SK-N-SH (cell line): ENCODE results near the gene ESYT1. TPM values are rescaled to one million over a fixed set of nuclear protein-coding genes. Genes with fewer than 3 reads are reported as not detected.

Experiments
- CTCF ChIA-PET: fragments of 300-600, 350-600 bp; formaldehyde crosslinking; extraction: SDS; loops from one replicate; lab custom pipeline; 2021; lab: Yijun Ruan, JAX
- POLR2A ChIA-PET: fragments of 350-600 bp; sonication (Branson Sonifier 250); formaldehyde crosslinking; extraction: SDS; loops from one replicate; lab custom pipeline; 2020; ENCODE audit warnings: antibody characterized with exemption, inconsistent platforms; lab: Yijun Ruan, JAX
- DNase-seq: peaks from one replicate; pipeline ENCODE4 v3.0.0; 2012
- H2AFZ ChIP-seq: fragments of 200-600 bp; sonication (generic); 2 replicates; pipeline ENCODE4 v1.8.1; 2016; ENCODE audit warnings: antibody characterized with exemption, mild to moderate bottlenecking, low read depth
- H3F3A ChIP-seq: fragments of 200-600 bp; sonication (generic); replicated peaks from 2 replicates; pipeline ENCODE3; 2016; ENCODE audit warnings: antibody characterized with exemption, mild to moderate bottlenecking; ENCODE audit not compliant: insufficient read depth
- H3K27ac ChIP-seq, 2 experiments: fragments of 200-500 bp in 1 of 2; fragments of 200-600 bp in 1 of 2; sonication (Bioruptor generic) in 1 of 2; sonication (generic), shearing (Covaris generic) in 1 of 2; 2 replicates each; pipeline versions ENCODE4 v1.5.1 to v1.6.1; 2014 to 2016; ENCODE audit warnings: low read depth in 2 of 2, inconsistent platforms in 1 of 2, low read length in 1 of 2, mild to moderate bottlenecking in 1 of 2, mixed read lengths in 1 of 2
- H3K27me3 ChIP-seq: fragments of 200-600 bp; sonication (generic), shearing (Covaris generic); 2 replicates; pipeline ENCODE4 v1.6.1; 2016; ENCODE audit warnings: mixed run types; ENCODE audit not compliant: insufficient read depth
- H3K36me3 ChIP-seq, 2 experiments: fragments of 200-500 bp in 1 of 2; fragments of 200-600 bp in 1 of 2; sonication (Bioruptor generic) in 1 of 2; sonication (generic) in 1 of 2; replicated peaks in 1 of 2; 2 replicates each; pipeline versions ENCODE3 to v1.5.1; 2014 to 2016; ENCODE audit warnings: low read length in 1 of 2, mild to moderate bottlenecking in 1 of 2; ENCODE audit not compliant: insufficient read depth in 2 of 2, control insufficient read depth in 1 of 2
- H3K4me1 ChIP-seq, 2 experiments: fragments of 200-500 bp in 1 of 2; fragments of 200-600 bp in 1 of 2; sonication (Bioruptor generic) in 1 of 2; sonication (generic), shearing (Covaris generic) in 1 of 2; 2 replicates each; pipeline versions ENCODE4 v1.5.1 to v1.6.1; 2014 to 2016; ENCODE audit warnings: low read depth in 1 of 2, low read length in 1 of 2, mixed run types in 1 of 2; ENCODE audit not compliant: insufficient read depth in 2 of 2, control insufficient read depth in 1 of 2
- H3K4me2 ChIP-seq: fragments of 200-600 bp; sonication (generic), shearing (Covaris generic); 2 replicates; pipeline ENCODE4 v1.6.1; 2017; ENCODE audit warnings: mixed run types
- H3K4me3 ChIP-seq, 2 experiments: fragments of 200-500 bp in 1 of 2; fragments of 200-600 bp in 1 of 2; sonication (Bioruptor generic) in 1 of 2; sonication (generic), shearing (Covaris generic) in 1 of 2; 2 replicates each; pipeline versions ENCODE4 v1.5.1 to v1.8.1; 2014 to 2016; ENCODE audit warnings: low read depth in 2 of 2, inconsistent platforms in 1 of 2, low read length in 1 of 2, mild to moderate bottlenecking in 1 of 2, mixed read lengths in 1 of 2, moderate library complexity in 1 of 2
- H3K79me2 ChIP-seq: fragments of 200-600 bp; sonication (generic); 2 replicates; pipeline ENCODE4 v1.8.1; 2017; ENCODE audit warnings: mild to moderate bottlenecking; ENCODE audit not compliant: insufficient read depth
- H3K9ac ChIP-seq: fragments of 200-600 bp; sonication (generic); 2 replicates; pipeline ENCODE4 v1.6.1; 2017; ENCODE audit warnings: mixed run types
- H3K9me2 ChIP-seq: fragments of 200-600 bp; sonication (generic); 2 replicates; pipeline ENCODE4 v1.6.1; 2017; ENCODE audit warnings: mixed run types
- H3K9me3 ChIP-seq: fragments of 200-600 bp; sonication (generic); 2 replicates; pipeline ENCODE4 v1.6.1; 2017; ENCODE audit warnings: mixed run types, mild to moderate bottlenecking, moderate library complexity
- H4K20me1 ChIP-seq: fragments of 200-600 bp; sonication (generic); 2 replicates; pipeline ENCODE4 v1.6.1; 2017; ENCODE audit warnings: mild to moderate bottlenecking, mixed run types; ENCODE audit not compliant: insufficient read depth
- CTCF ChIP-seq: fragments of 200-600 bp; sonication (generic); IDR thresholded peaks from 2 replicates; pipeline ENCODE4 v1.6.1; 2017; ENCODE audit warnings: antibody characterized with exemption, mild to moderate bottlenecking, moderate library complexity
- EP300 ChIP-seq, 2 experiments: IDR thresholded peaks; 2 replicates each; pipeline versions ENCODE4 v1.4.0 to v1.6.1; 2012; ENCODE audit warnings: borderline replicate concordance in 1 of 2, low read depth in 1 of 2, low read length in 1 of 2
- FOSL2 ChIP-seq: IDR thresholded peaks from 2 replicates; pipeline ENCODE4 v1.4.0; 2012; ENCODE audit warnings: low read depth, mild to moderate bottlenecking, moderate library complexity, borderline replicate concordance
- FOXJ3 ChIP-seq: sonication (generic); formaldehyde crosslinking; IDR thresholded peaks from 2 replicates; pipeline ENCODE4 v1.5.1; 2020; ENCODE audit warnings: mild to moderate bottlenecking, missing genetic modification reagents
- FOXM1 ChIP-seq: IDR thresholded peaks from 2 replicates; pipeline ENCODE4 v1.4.0; 2012; ENCODE audit warnings: low read depth, mild to moderate bottlenecking
- GABPA ChIP-seq: IDR thresholded peaks from 2 replicates; pipeline ENCODE4 v1.4.0; 2012; ENCODE audit warnings: low read depth, mild to moderate bottlenecking
- IRF3 ChIP-seq: fragments of 150-350 bp; IDR thresholded peaks from 2 replicates; pipeline ENCODE4 v1.6.1; 2016; ENCODE audit warnings: mild to moderate bottlenecking, low read depth, low read length
- MEF2A ChIP-seq: IDR thresholded peaks from 2 replicates; pipeline ENCODE4 v1.4.0; 2012; ENCODE audit warnings: low read depth, borderline replicate concordance
- MXI1 ChIP-seq: IDR thresholded peaks from 2 replicates; pipeline ENCODE4 v1.6.1; 2012; ENCODE audit warnings: mild to moderate bottlenecking, low read depth, low read length, improper control_type of control experiment
- PBX3 ChIP-seq: IDR thresholded peaks from 2 replicates; pipeline ENCODE4; 2012
- POLR2AphosphoS5 ChIP-seq: IDR thresholded peaks from 2 replicates; pipeline ENCODE4 v1.6.1; 2012; ENCODE audit warnings: low read depth, low read length
- RAD21 ChIP-seq: IDR thresholded peaks from 2 replicates; pipeline ENCODE4 v1.6.1; 2012; ENCODE audit warnings: mild to moderate bottlenecking, low read length
- REST ChIP-seq: IDR thresholded peaks from 2 replicates; pipeline ENCODE4 v1.6.1; 2012; ENCODE audit warnings: mild to moderate bottlenecking, low read depth, low read length, moderate library complexity
- RXRA ChIP-seq: IDR thresholded peaks from 2 replicates; pipeline ENCODE4 v1.4.0; 2012; ENCODE audit warnings: low read depth, mild to moderate bottlenecking, borderline replicate concordance
- TAF1 ChIP-seq: IDR thresholded peaks from 2 replicates; pipeline ENCODE4 v1.6.1; 2012; ENCODE audit warnings: low read depth, mild to moderate bottlenecking, low read length, moderate library complexity, borderline replicate concordance
- TCF12 ChIP-seq: IDR thresholded peaks from 2 replicates; pipeline ENCODE4 v1.4.0; 2012
- TEAD4 ChIP-seq: IDR thresholded peaks from 2 replicates; pipeline ENCODE4 v1.4.0; 2012; ENCODE audit warnings: mild to moderate bottlenecking, borderline replicate concordance; ENCODE audit not compliant: insufficient read depth
- USF2 ChIP-seq: fragments of 150-350 bp; IDR thresholded peaks from 2 replicates; pipeline ENCODE4 v1.6.1; 2017; ENCODE audit warnings: antibody characterized with exemption, low read length, low read depth, borderline replicate concordance
- YY1 ChIP-seq: IDR thresholded peaks from 2 replicates; pipeline ENCODE4 v1.4.0; 2012; ENCODE audit warnings: low read depth, mild to moderate bottlenecking
- WGBS: methylation state at CpG from one replicate; pipeline ENCODE4 v1.1.6; 2017; ENCODE audit warnings: low lambda C conversion rate; 5-methylcytosine and 5-hydroxymethylcytosine counted together
- polyA plus RNA-seq, 3 experiments: library from polyadenylated mRNA; depleted of rRNA; stranded (reverse); fragments of >200 nt; gene quantifications; 2 replicates each; pipeline ENCODE4 v1.2.3, GENCODE V29; 2012

The ESYT1 gene
- polyA plus RNA-seq, 1 of the 3 experiments (the other 2 are of a cell fraction) = 132 TPM

- Histone ChIP-seq H3K4me1 (no peaks in the 10 kb centered on the region), H3K4me3 (no peak overlapping the region), H3K36me3 (no peaks in the 10 kb centered on the region), H3K9me3 (no peaks in the 10 kb centered on the region), H4K20me1 (no peaks in the 10 kb centered on the region), H3K4me2 (no peak overlapping the region), H3K9me2 (no peaks in the 10 kb centered on the region), H3K27me3 (peaks cover 33% of the 10 kb centered on the region; the same call in 1 of the 2 replicates), H2AFZ (no peak overlapping the region), H3K79me2 (no peaks in the 10 kb centered on the region), H3K9ac (no peak overlapping the region), H3K27ac (no peak overlapping the region), H3F3A (no peaks in the 10 kb centered on the region)
- 72% methylated on average over 6 of the region's 6 CpGs for WGBS
- DNase-seq = no peak
- ChIA-PET POLR2A (no interaction called here), CTCF (no interaction called here)
- TF ChIP-seq RXRA = no peak
- no peak for TF ChIP-seq TCF12
- no peak for TF ChIP-seq FOXM1
- no peak for TF ChIP-seq POLR2AphosphoS5
- no peak for TF ChIP-seq TEAD4
- TF ChIP-seq TAF1 = no peak
- no peak for TF ChIP-seq PBX3
- TF ChIP-seq EP300 (IDR thresholded peaks at IDR 0.05; ENCODE audit: borderline replicate concordance in 1 of 2, low read depth in 1 of 2, low read length in 1 of 2) = no peak
- no peak for TF ChIP-seq MEF2A
- no peak for TF ChIP-seq IRF3
- TF ChIP-seq RAD21 = no peak
- no peak for TF ChIP-seq YY1
- TF ChIP-seq MXI1 = no peak
- TF ChIP-seq FOSL2 = no peak
- TF ChIP-seq CTCF = no peak
- TF ChIP-seq USF2 = no peak
- TF ChIP-seq FOXJ3 (CRISPR knock-in tag) = no peak
- no peak for TF ChIP-seq REST
- no peak for TF ChIP-seq GABPA
Observed at GRCh38 chr12:56097738-56098137, 30.3 kb upstream of the ESYT1 start.
